Astrocyte (in vitro differentiated cells and primary cell): ENCODE results near the gene JAKMIP2. TPM values are rescaled to one million over a fixed set of nuclear protein-coding genes. Genes with fewer than 3 reads are reported as not detected.

Source experiments
- DNase-seq: peaks from one replicate; pipeline ENCODE4 v3.0.0-alpha.2; 2010; ENCODE audit warnings: low read depth
- FAIRE-seq: peaks from 2 replicates; lab custom pipeline; 2011; peaks lifted over from hg19 to GRCh38; lab: Jason Lieb, UNC
- H2AFZ ChIP-seq: 2 replicates; pipeline ENCODE4 v1.6.0; 2012; ENCODE audit warnings: low read depth, low read length, inconsistent platforms
- H3K27ac ChIP-seq: 2 replicates; pipeline ENCODE4 v1.5.1; 2011; ENCODE audit warnings: low read depth, low read length, inconsistent platforms
- H3K27me3 ChIP-seq: 2 replicates; pipeline ENCODE4 v1.6.0; 2011; ENCODE audit warnings: low read length, inconsistent platforms; ENCODE audit not compliant: insufficient read depth
- H3K36me3 ChIP-seq: 2 replicates; pipeline ENCODE4 v1.5.1; 2011; ENCODE audit warnings: low read length, inconsistent platforms; ENCODE audit not compliant: insufficient read depth
- H3K4me1 ChIP-seq: 2 replicates; pipeline ENCODE4 v1.5.1; 2011; ENCODE audit warnings: low read length, inconsistent platforms; ENCODE audit not compliant: insufficient read depth
- H3K4me2 ChIP-seq: 2 replicates; pipeline ENCODE4 v1.6.0; 2012; ENCODE audit warnings: low read length, inconsistent platforms
- H3K4me3 ChIP-seq: 2 replicates; pipeline ENCODE4 v1.5.1; 2011; ENCODE audit warnings: low read depth, mild to moderate bottlenecking, low read length, inconsistent platforms; ENCODE audit not compliant: insufficient read depth
- H3K79me2 ChIP-seq: 2 replicates; pipeline ENCODE4 v1.6.0; 2012; ENCODE audit warnings: mild to moderate bottlenecking, low read length, inconsistent platforms; ENCODE audit not compliant: insufficient read depth
- H3K9ac ChIP-seq: 2 replicates; pipeline ENCODE4 v1.6.0; 2012; ENCODE audit warnings: mild to moderate bottlenecking, low read length, inconsistent platforms
- H3K9me3 ChIP-seq: 2 replicates; pipeline ENCODE4 v1.5.1; 2012; ENCODE audit warnings: low read depth, mild to moderate bottlenecking, low read length, inconsistent platforms; ENCODE audit not compliant: insufficient read depth
- H4K20me1 ChIP-seq: 2 replicates; pipeline ENCODE4 v1.6.0; 2012; ENCODE audit warnings: low read length, inconsistent platforms; ENCODE audit not compliant: insufficient read depth
- H3K27ac Mint-ChIP-seq: one replicate; pipeline ENCODE4 v1.8.0; 2021; ENCODE audit warnings: mild to moderate bottlenecking, mixed read lengths; ENCODE audit not compliant: unreplicated experiment
- H3K27me3 Mint-ChIP-seq: one replicate; pipeline ENCODE4 v1.8.0; 2021; ENCODE audit warnings: low read depth, mixed read lengths; ENCODE audit not compliant: unreplicated experiment
- H3K36me3 Mint-ChIP-seq: one replicate; pipeline ENCODE4 v1.8.0; 2021; ENCODE audit warnings: low read depth, mixed read lengths; ENCODE audit not compliant: unreplicated experiment
- H3K4me1 Mint-ChIP-seq: one replicate; pipeline ENCODE4 v1.8.0; 2021; ENCODE audit warnings: low read depth, mixed read lengths; ENCODE audit not compliant: unreplicated experiment
- H3K4me3 Mint-ChIP-seq: one replicate; pipeline ENCODE4 v1.8.0; 2021; ENCODE audit warnings: mild to moderate bottlenecking, moderate library complexity, mixed read lengths; ENCODE audit not compliant: unreplicated experiment
- H3K9me3 Mint-ChIP-seq: one replicate; pipeline ENCODE4 v1.8.0; 2021; ENCODE audit warnings: mild to moderate bottlenecking, mixed read lengths; ENCODE audit not compliant: unreplicated experiment
- EZH2 ChIP-seq: IDR thresholded peaks from 2 replicates; pipeline ENCODE4 v1.6.1; 2012; ENCODE audit warnings: mild to moderate bottlenecking, low read length, inconsistent platforms; ENCODE audit not compliant: insufficient read depth
- total RNA-seq: library from RNA; stranded (reverse); gene quantifications from 2 replicates; pipeline ENCODE4 v1.2.1, GENCODE V29; 2021
- TF ChIP-seq, protein P1 (sequence below): IDR thresholded peaks from 2 replicates; pipeline ENCODE4 v1.5.1; 2011; ENCODE audit warnings: low read depth, mild to moderate bottlenecking, inconsistent platforms, low read length, moderate library complexity; ENCODE audit not compliant: insufficient read depth

Gene JAKMIP2
- total RNA-seq, 1 donor from 2014 or later: 15.1 TPM

DNA sequence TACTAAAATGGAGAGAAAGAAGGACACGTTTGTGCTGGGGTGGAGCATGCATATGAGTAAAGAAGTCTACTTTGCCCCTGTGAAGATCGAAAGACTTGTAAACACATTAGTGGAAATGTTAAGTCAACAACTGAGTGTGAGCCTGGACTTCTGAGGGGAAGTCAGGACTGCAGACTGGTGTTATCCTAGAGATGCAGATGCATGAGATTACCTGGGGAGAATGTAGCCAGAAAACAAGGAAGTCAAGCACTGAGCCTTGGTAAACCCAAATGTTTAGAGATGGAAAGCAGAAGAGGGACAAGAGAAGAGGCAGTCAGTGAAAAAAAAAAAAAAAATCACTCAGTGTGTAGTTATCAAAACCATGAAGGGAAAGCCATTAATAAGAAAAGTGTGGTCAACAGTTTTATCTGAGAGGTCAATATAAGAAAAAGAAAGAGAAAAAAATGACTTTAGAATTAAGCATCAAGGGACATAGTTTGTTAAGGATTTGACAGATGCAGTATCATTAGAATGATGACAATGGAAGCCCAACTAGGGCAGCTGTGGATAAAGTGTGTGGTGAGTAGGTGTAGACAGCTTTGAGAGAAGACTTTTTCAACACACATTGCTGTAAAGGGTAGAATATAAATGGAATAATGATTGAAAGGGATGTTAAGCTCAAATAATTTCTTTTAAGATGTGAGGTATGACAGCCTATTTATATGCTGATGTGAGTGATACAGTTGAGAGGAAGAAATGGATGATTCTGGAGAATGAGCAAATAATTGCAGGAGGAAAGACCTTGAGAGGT lies 22.2 kb downstream of the JAKMIP2 start:
- H3K36me3 ChIP-seq: no peaks in the 10 kb centered on the region
- H3K4me2 ChIP-seq: no peak overlapping the region
- peaks cover 21% of the 10 kb centered on the region for H3K4me1 Mint-ChIP-seq
- H3K79me2 ChIP-seq: no peaks in the 10 kb centered on the region
- TF ChIP-seq EZH2: no peak
- TF ChIP-seq, protein P1, sequence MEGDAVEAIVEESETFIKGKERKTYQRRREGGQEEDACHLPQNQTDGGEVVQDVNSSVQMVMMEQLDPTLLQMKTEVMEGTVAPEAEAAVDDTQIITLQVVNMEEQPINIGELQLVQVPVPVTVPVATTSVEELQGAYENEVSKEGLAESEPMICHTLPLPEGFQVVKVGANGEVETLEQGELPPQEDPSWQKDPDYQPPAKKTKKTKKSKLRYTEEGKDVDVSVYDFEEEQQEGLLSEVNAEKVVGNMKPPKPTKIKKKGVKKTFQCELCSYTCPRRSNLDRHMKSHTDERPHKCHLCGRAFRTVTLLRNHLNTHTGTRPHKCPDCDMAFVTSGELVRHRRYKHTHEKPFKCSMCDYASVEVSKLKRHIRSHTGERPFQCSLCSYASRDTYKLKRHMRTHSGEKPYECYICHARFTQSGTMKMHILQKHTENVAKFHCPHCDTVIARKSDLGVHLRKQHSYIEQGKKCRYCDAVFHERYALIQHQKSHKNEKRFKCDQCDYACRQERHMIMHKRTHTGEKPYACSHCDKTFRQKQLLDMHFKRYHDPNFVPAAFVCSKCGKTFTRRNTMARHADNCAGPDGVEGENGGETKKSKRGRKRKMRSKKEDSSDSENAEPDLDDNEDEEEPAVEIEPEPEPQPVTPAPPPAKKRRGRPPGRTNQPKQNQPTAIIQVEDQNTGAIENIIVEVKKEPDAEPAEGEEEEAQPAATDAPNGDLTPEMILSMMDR: no peak
- no peak overlapping the region for H3K27ac Mint-ChIP-seq
- no peaks in the 10 kb centered on the region for H3K9me3 Mint-ChIP-seq
- no peak overlapping the region for H3K4me3 ChIP-seq
- no peaks in the 10 kb centered on the region for H3K27me3 ChIP-seq
- H3K27me3 Mint-ChIP-seq: no peaks in the 10 kb centered on the region
- FAIRE-seq (no peak), DNase-seq (no peak)
- no peak overlapping the region for H3K9ac ChIP-seq
- peaks cover 9% of the 10 kb centered on the region for H3K4me1 ChIP-seq
- no peak overlapping the region for H3K4me3 Mint-ChIP-seq
- H3K27ac ChIP-seq: no peak overlapping the region
- H3K9me3 ChIP-seq: no peaks in the 10 kb centered on the region
- no peaks in the 10 kb centered on the region for H4K20me1 ChIP-seq
- no peak overlapping the region for H2AFZ ChIP-seq
- no peaks in the 10 kb centered on the region for H3K36me3 Mint-ChIP-seq

DNA sequence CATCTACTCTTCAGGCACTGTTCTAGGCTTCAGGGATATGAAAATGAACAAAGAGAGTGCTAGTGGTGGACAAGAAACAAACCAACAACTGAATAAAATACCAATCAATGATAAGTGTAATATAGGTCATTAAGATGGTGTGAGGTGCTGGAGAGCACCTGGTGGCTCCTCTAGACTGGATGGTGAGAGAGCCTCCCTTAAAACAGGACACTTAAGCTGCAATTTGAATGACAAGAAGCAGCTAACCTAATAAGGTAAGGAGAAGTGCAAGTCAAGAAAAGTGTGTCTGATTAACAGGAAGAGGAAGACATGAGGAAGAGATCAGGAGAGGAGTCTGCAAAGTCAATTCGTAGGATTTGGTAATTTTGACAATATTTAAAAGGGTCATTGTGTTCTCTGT lies 23.1 kb downstream of the JAKMIP2 start:
- Mint-ChIP-seq H3K4me1 (peaks cover 21% of the 10 kb centered on the region), H3K27ac (no peak overlapping the region), H3K27me3 (no peaks in the 10 kb centered on the region), H3K4me3 (no peak overlapping the region), H3K36me3 (no peaks in the 10 kb centered on the region), H3K9me3 (no peaks in the 10 kb centered on the region)
- Histone ChIP-seq H3K79me2 (no peaks in the 10 kb centered on the region), H3K4me2 (no peak overlapping the region), H3K4me3 (no peak overlapping the region), H3K9me3 (no peaks in the 10 kb centered on the region), H3K9ac (no peak overlapping the region), H3K27me3 (no peaks in the 10 kb centered on the region), H3K27ac (no peak overlapping the region), H4K20me1 (no peaks in the 10 kb centered on the region), H3K4me1 (peaks cover 9% of the 10 kb centered on the region), H2AFZ (no peak overlapping the region), H3K36me3 (no peaks in the 10 kb centered on the region)
- no peak for FAIRE-seq
- DNase-seq: no peak
- TF ChIP-seq, protein P1: no peak
- TF ChIP-seq EZH2: no peak

DNA sequence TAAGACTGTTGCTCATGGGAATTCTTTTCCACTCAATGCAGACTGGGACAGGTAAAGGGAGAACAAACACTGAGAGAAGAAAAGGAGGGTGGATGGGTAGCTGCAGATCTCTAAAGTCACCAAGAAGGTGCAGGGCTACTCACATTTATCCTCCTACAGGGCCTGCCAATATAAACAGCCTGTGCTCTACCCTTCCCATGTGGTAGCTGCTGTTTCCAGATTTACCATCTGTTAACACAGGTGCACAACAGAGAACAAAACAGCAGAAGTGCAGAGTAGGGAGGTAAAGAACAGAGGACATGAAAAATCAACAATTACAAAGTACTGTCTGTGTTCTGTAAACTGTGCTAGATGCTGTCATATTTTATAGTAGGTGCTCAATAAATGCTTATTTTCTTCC lies 26.0 kb downstream of the JAKMIP2 start:
- H3K4me3 Mint-ChIP-seq: no peak overlapping the region

More for the DNA sequence above, 26.0 kb downstream of the JAKMIP2 start:
- TF ChIP-seq EZH2: no peak
- TF ChIP-seq, protein P1: no peak
- no peaks in the 10 kb centered on the region for H3K9me3 Mint-ChIP-seq
- H3K27me3 Mint-ChIP-seq: no peaks in the 10 kb centered on the region
- Histone ChIP-seq H3K4me3 (no peak overlapping the region), H3K9ac (no peak overlapping the region), H2AFZ (no peak overlapping the region), H3K36me3 (no peaks in the 10 kb centered on the region), H3K79me2 (no peaks in the 10 kb centered on the region), H3K9me3 (no peaks in the 10 kb centered on the region), H3K4me1 (no peaks in the 10 kb centered on the region), H3K27me3 (no peaks in the 10 kb centered on the region), H4K20me1 (no peaks in the 10 kb centered on the region), H3K27ac (no peak overlapping the region), H3K4me2 (no peak overlapping the region)
- H3K27ac Mint-ChIP-seq: no peak overlapping the region
- DNase-seq: no peak
- peaks cover 19% of the 10 kb centered on the region for H3K4me1 Mint-ChIP-seq
- no peaks in the 10 kb centered on the region for H3K36me3 Mint-ChIP-seq
- FAIRE-seq: no peak
